GM21515 (cell line): ENCODE data around the gene CARD8.
A peak's percentile ranks its signal among the peaks of the same experiment; 100 is the strongest.

Source experiments
- ATAC-seq: cut with Tn5 transposase; IDR thresholded peaks from one replicate; pipeline ENCODE4 v1.9.1; 2021; ENCODE audit not compliant: unreplicated experiment

The CARD8 gene

GRCh38 chr19:48174445-48175030 lies 81.2 kb downstream of the CARD8 start:
- no peak for ATAC-seq

GRCh38 chr19:48171710-48172109 lies 84.0 kb downstream of the CARD8 start:
- no peak for ATAC-seq

- no peak for ATAC-seq
Observed at GRCh38 chr19:48170817-48171347, 84.8 kb downstream of the CARD8 start.

- peak; percentile 76 for ATAC-seq
Observed at GRCh38 chr19:48169939-48170803, 85.5 kb downstream of the CARD8 start, which contains the start of the genes LIG1 and ZSWIM9. TSS of gene LIG1 (minus strand) at chr19:48170344. CDS start at chr19:48165566, 4,778 bp downstream. TSS of gene ZSWIM9 (plus strand) at chr19:48170680. CDS start at chr19:48171803, 1,123 bp downstream.

- no peak for ATAC-seq
Observed at GRCh38 chr19:48169578-48169938, 86.2 kb downstream of the CARD8 start.

GRCh38 chr19:48168689-48169088 lies 87.0 kb downstream of the CARD8 start:
- no peak for ATAC-seq

- ATAC-seq, result no peak
Observed at GRCh38 chr19:48158210-48158790, 97.4 kb downstream of the CARD8 start.
